Measurements from ENCODE around the gene RPL15.

The RPL15 gene

DNA sequence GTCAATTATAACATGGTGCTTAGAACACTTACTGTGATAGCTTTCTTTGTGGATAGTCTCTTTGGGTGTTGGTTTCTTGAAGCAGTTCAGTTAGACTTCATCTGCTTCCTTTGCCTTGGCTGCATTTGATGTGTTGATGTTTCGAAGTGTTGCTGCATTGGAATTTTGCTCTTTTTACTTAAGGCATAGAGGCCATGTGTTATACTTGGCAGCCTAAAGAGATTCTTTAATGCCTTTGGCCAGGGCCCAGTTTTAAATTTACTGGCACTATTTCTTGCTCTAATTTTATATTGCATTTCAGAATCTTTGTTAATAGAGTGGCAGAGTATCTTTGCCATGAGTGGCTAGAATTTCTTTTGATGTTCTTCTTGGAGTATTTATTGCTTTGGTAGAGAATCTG is 49.4 kb downstream of the RPL15 start:
- Histone ChIP-seq H3K4me1 (ENCODE audit: low read length) (no peaks in the 10 kb centered on the region), H3K27me3 (replicated peaks; ENCODE audit: insufficient read depth, low read length) (no peaks in the 10 kb centered on the region), H2AFZ (ENCODE audit: low read length) (no peak overlapping the region), H3K36me3 (replicated peaks; ENCODE audit: insufficient read depth, low read length) (no peaks in the 10 kb centered on the region), H3F3A (ENCODE audit: insufficient read depth, low read length) (no peaks in the 10 kb centered on the region), H3K27ac (ENCODE audit: low read length) (no peak overlapping the region), H3K9me2 (replicated peaks; ENCODE audit: insufficient read depth, low read length) (no peaks in the 10 kb centered on the region), H3K9me3 (replicated peaks; ENCODE audit: insufficient read depth, low read length) (no peaks in the 10 kb centered on the region), H4K20me1 (ENCODE audit: insufficient read depth, low read length) (no peaks in the 10 kb centered on the region), H3K9ac (ENCODE audit: low read length) (no peak overlapping the region), H3K79me2 (ENCODE audit: low read length) (no peaks in the 10 kb centered on the region), H3K4me2 (ENCODE audit: low read depth, low read length) (no peak overlapping the region), H3K4me3 (ENCODE audit: low read length) (no peak overlapping the region)
- no peak for DNase-seq
- no peak for TF ChIP-seq EZH2phosphoT487 (IDR thresholded peaks at IDR 0.05; ENCODE audit: low read length)

DNA sequence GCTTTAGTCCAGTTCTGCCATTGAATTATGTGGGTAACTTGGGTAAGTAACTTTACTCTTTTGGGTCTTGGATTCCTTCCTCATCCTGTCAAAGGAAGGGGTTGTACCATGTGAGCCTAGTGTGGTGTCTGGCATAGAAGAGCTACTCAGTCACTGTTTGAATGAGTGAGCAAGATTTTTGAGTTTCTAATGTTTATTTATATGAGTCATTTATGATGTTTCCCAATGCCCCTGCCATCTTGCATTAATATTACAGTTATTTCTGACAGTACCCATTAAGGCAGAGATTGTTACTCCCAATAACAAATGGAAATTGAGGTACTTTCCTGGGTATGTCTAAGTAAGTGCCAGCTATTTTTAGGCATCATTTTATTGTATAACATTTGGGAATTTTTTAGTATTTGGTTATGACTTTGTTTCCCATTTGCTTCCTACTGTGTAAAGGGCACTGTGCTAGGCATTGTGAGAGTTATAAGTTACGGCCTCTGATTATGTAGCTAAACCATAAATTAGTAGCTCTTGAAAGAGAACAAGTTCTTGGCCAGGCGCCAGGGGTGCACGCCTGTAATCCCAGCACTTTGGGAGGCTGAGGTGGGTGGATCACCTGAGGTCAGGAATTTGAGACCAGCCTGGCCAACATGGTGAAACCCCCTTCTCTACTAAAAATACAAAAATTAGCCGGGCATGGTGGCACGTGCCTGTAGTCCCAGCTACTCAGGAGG is 51.7 kb downstream of the RPL15 start:
- TF ChIP-seq, protein P1, sequence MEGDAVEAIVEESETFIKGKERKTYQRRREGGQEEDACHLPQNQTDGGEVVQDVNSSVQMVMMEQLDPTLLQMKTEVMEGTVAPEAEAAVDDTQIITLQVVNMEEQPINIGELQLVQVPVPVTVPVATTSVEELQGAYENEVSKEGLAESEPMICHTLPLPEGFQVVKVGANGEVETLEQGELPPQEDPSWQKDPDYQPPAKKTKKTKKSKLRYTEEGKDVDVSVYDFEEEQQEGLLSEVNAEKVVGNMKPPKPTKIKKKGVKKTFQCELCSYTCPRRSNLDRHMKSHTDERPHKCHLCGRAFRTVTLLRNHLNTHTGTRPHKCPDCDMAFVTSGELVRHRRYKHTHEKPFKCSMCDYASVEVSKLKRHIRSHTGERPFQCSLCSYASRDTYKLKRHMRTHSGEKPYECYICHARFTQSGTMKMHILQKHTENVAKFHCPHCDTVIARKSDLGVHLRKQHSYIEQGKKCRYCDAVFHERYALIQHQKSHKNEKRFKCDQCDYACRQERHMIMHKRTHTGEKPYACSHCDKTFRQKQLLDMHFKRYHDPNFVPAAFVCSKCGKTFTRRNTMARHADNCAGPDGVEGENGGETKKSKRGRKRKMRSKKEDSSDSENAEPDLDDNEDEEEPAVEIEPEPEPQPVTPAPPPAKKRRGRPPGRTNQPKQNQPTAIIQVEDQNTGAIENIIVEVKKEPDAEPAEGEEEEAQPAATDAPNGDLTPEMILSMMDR (IDR thresholded peaks at IDR 0.05; ENCODE audit: low read length) = no peak
- TF ChIP-seq EZH2phosphoT487 (IDR thresholded peaks at IDR 0.05; ENCODE audit: low read length) (no peak), EZH2 (optimal IDR thresholded peaks at IDR 0.05; ENCODE audit: low read depth, low read length) (no peak)
- Histone ChIP-seq H3K9me3 (replicated peaks; ENCODE audit: insufficient read depth, low read length) (no peaks in the 10 kb centered on the region), H3K4me2 (ENCODE audit: low read depth, low read length) (no peak overlapping the region), H3F3A (ENCODE audit: insufficient read depth, low read length) (no peaks in the 10 kb centered on the region), H4K20me1 (ENCODE audit: insufficient read depth, low read length) (no peaks in the 10 kb centered on the region), H3K9me2 (replicated peaks; ENCODE audit: insufficient read depth, low read length) (no peaks in the 10 kb centered on the region), H3K27ac (ENCODE audit: low read length) (no peak overlapping the region), H3K27me3 (replicated peaks; ENCODE audit: insufficient read depth, low read length) (no peaks in the 10 kb centered on the region), H3K9ac (ENCODE audit: low read length) (no peak overlapping the region), H3K79me2 (ENCODE audit: low read length) (no peaks in the 10 kb centered on the region), H2AFZ (ENCODE audit: low read length) (no peak overlapping the region), H3K36me3 (replicated peaks; ENCODE audit: insufficient read depth, low read length) (no peaks in the 10 kb centered on the region), H3K4me3 (ENCODE audit: low read length) (no peak overlapping the region), H3K4me1 (ENCODE audit: low read length) (no peaks in the 10 kb centered on the region)
- no peak for DNase-seq

DNA sequence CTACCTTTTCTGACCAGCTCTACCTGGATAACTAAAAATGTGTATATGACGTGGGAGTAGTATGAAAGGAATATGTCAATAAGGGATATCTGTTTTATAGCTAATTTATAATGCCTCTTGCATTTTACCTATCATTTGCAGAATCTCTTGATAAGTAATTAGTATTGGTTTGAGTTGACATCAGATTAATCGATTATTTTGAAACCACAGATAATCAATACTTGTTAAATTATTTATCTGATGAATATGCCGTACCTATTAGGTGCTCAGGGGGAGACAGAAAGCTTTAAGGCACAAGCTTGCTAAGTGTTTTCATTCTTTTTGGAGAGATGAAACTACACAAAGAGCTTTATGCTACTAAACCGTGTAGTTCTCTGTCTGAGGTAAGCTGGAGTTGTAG is 52.5 kb downstream of the RPL15 start:
- Histone ChIP-seq H3K79me2 (ENCODE audit: low read length) (no peaks in the 10 kb centered on the region), H3K36me3 (replicated peaks; ENCODE audit: insufficient read depth, low read length) (no peaks in the 10 kb centered on the region), H3F3A (ENCODE audit: insufficient read depth, low read length) (no peaks in the 10 kb centered on the region)

More for the DNA sequence above, 52.5 kb downstream of the RPL15 start:
- no peak overlapping the region for H3K27ac ChIP-seq (ENCODE audit: low read length)
- no peak overlapping the region for H3K4me3 ChIP-seq (ENCODE audit: low read length)
- H2AFZ ChIP-seq (ENCODE audit: low read length) = no peak overlapping the region
- no peak overlapping the region for H3K4me2 ChIP-seq (ENCODE audit: low read depth, low read length)
- no peaks in the 10 kb centered on the region for H3K4me1 ChIP-seq (ENCODE audit: low read length)
- H4K20me1 ChIP-seq (ENCODE audit: insufficient read depth, low read length) = no peaks in the 10 kb centered on the region
- TF ChIP-seq EZH2 (optimal IDR thresholded peaks at IDR 0.05; ENCODE audit: low read depth, low read length) (no peak), EZH2phosphoT487 (IDR thresholded peaks at IDR 0.05; ENCODE audit: low read length) (no peak)
- TF ChIP-seq, protein P1 (IDR thresholded peaks at IDR 0.05; ENCODE audit: low read length) = no peak
- DNase-seq = no peak
- H3K27me3 ChIP-seq (replicated peaks; ENCODE audit: insufficient read depth, low read length) = no peaks in the 10 kb centered on the region
- no peaks in the 10 kb centered on the region for H3K9me3 ChIP-seq (replicated peaks; ENCODE audit: insufficient read depth, low read length)
- H3K9ac ChIP-seq (ENCODE audit: low read length) = no peak overlapping the region
- no peaks in the 10 kb centered on the region for H3K9me2 ChIP-seq (replicated peaks; ENCODE audit: insufficient read depth, low read length)
